SK-N-SH (cell line): ENCODE measurements around the gene RFX3.

Source experiments
- EP300 ChIP-seq, 2 experiments: IDR thresholded peaks; 2 replicates each; pipeline versions ENCODE4 v1.4.0 to v1.6.1; 2012; ENCODE audit warnings: borderline replicate concordance in 1 of 2, low read depth in 1 of 2, low read length in 1 of 2
- EZH2phosphoT487 ChIP-seq: fragments of 200-600 bp; sonication (generic); IDR thresholded peaks from 2 replicates; pipeline ENCODE4 v1.6.1; 2017; ENCODE audit warnings: low read depth, mixed run types, mild to moderate bottlenecking, antibody characterized with exemption, moderate library complexity, borderline replicate concordance
- FOXJ3 ChIP-seq: sonication (generic); formaldehyde crosslinking; IDR thresholded peaks from 2 replicates; pipeline ENCODE4 v1.5.1; 2020; ENCODE audit warnings: mild to moderate bottlenecking, missing genetic modification reagents
- GABPA ChIP-seq: IDR thresholded peaks from 2 replicates; pipeline ENCODE4 v1.4.0; 2012; ENCODE audit warnings: low read depth, mild to moderate bottlenecking
- MEF2A ChIP-seq: IDR thresholded peaks from 2 replicates; pipeline ENCODE4 v1.4.0; 2012; ENCODE audit warnings: low read depth, borderline replicate concordance
- POLR2AphosphoS5 ChIP-seq: IDR thresholded peaks from 2 replicates; pipeline ENCODE4 v1.6.1; 2012; ENCODE audit warnings: low read depth, low read length
- RCOR1 ChIP-seq: fragments of 150-350 bp; IDR thresholded peaks from 2 replicates; pipeline ENCODE4 v1.6.1; 2017; ENCODE audit warnings: antibody characterized with exemption, low read length
- RFX5 ChIP-seq: IDR thresholded peaks from 2 replicates; pipeline ENCODE4 v1.6.1; 2012; ENCODE audit warnings: mild to moderate bottlenecking, improper control_type of control experiment, low read length
- TF ChIP-seq, protein P1 (sequence below): fragments of 200-600 bp; sonication (generic); IDR thresholded peaks from 2 replicates; pipeline ENCODE4 v1.6.1; 2017; ENCODE audit warnings: antibody characterized with exemption, mild to moderate bottlenecking, moderate library complexity
- TF ChIP-seq, protein P2 (sequence below): fragments of 150-350 bp; IDR thresholded peaks from 2 replicates; pipeline ENCODE4 v1.6.1; 2016; ENCODE audit warnings: mild to moderate bottlenecking, low read depth, low read length
- TF ChIP-seq, protein P3 (sequence below): IDR thresholded peaks from 2 replicates; pipeline ENCODE4 v1.4.0; 2012; ENCODE audit warnings: low read depth, borderline replicate concordance

DNA sequence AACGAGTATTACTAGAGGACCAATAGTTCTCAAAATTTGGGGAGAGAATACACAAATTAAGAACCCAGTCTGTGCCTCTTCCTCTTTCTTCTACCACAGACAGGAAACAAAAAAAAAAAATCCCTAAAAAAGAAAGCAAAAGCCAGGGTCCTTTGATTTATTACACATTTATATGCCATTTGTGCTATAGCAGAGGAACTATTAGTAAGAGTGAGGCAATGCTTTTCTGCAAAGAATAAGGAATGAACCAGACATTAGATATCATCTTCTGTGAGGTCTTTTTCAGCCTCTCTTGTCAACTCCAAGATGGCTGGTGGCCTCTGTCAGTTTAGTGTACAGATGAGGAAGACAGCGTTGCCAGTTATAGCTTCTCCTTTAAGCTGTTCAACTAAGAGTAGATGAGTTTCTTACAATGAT, 127.6 kb downstream of the RFX3 start:
- TF ChIP-seq, protein P1, sequence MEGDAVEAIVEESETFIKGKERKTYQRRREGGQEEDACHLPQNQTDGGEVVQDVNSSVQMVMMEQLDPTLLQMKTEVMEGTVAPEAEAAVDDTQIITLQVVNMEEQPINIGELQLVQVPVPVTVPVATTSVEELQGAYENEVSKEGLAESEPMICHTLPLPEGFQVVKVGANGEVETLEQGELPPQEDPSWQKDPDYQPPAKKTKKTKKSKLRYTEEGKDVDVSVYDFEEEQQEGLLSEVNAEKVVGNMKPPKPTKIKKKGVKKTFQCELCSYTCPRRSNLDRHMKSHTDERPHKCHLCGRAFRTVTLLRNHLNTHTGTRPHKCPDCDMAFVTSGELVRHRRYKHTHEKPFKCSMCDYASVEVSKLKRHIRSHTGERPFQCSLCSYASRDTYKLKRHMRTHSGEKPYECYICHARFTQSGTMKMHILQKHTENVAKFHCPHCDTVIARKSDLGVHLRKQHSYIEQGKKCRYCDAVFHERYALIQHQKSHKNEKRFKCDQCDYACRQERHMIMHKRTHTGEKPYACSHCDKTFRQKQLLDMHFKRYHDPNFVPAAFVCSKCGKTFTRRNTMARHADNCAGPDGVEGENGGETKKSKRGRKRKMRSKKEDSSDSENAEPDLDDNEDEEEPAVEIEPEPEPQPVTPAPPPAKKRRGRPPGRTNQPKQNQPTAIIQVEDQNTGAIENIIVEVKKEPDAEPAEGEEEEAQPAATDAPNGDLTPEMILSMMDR = no peak
- TF ChIP-seq RCOR1 (no peak), FOXJ3 (CRISPR knock-in tag) (no peak), EP300 (IDR thresholded peaks at IDR 0.05; ENCODE audit: borderline replicate concordance in 1 of 2, low read depth in 1 of 2, low read length in 1 of 2) (no peak), GABPA (no peak), MEF2A (no peak), EZH2phosphoT487 (no peak), RFX5 (no peak), POLR2AphosphoS5 (no peak)
- TF ChIP-seq, protein P2, sequence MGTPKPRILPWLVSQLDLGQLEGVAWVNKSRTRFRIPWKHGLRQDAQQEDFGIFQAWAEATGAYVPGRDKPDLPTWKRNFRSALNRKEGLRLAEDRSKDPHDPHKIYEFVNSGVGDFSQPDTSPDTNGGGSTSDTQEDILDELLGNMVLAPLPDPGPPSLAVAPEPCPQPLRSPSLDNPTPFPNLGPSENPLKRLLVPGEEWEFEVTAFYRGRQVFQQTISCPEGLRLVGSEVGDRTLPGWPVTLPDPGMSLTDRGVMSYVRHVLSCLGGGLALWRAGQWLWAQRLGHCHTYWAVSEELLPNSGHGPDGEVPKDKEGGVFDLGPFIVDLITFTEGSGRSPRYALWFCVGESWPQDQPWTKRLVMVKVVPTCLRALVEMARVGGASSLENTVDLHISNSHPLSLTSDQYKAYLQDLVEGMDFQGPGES = no peak
- TF ChIP-seq, protein P3, sequence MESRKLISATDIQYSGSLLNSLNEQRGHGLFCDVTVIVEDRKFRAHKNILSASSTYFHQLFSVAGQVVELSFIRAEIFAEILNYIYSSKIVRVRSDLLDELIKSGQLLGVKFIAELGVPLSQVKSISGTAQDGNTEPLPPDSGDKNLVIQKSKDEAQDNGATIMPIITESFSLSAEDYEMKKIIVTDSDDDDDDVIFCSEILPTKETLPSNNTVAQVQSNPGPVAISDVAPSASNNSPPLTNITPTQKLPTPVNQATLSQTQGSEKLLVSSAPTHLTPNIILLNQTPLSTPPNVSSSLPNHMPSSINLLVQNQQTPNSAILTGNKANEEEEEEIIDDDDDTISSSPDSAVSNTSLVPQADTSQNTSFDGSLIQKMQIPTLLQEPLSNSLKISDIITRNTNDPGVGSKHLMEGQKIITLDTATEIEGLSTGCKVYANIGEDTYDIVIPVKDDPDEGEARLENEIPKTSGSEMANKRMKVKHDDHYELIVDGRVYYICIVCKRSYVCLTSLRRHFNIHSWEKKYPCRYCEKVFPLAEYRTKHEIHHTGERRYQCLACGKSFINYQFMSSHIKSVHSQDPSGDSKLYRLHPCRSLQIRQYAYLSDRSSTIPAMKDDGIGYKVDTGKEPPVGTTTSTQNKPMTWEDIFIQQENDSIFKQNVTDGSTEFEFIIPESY = no peak
